Measurements from ENCODE around the gene RELT. TPM values are rescaled to one million over a fixed set of nuclear protein-coding genes. Genes with fewer than 3 reads are reported as not detected.

RELT gene
- total RNA-seq, 1 experiment from 2014 or later: 10.2 TPM

- Histone ChIP-seq H3K18ac (ENCODE audit: insufficient read length, low read depth, low read length) (no peak overlapping the region), H3K23ac (ENCODE audit: insufficient read length, low read depth, low read length) (no peak overlapping the region), H3K27ac (ENCODE audit: insufficient read length, low read depth, low read length) (no peak overlapping the region), H3K14ac (ENCODE audit: insufficient read depth, low read length) (no peak overlapping the region; the same call in 1 of the 2 replicates), H4K5ac (ENCODE audit: insufficient read length, low read depth, low read length) (no peak overlapping the region), H2BK15ac (ENCODE audit: low read depth, low read length) (no peak overlapping the region), H3K79me1 (ENCODE audit: insufficient read depth, low read depth, low read length, poor library complexity, severe bottlenecking) (no peaks in the 10 kb centered on the region), H2AK5ac (ENCODE audit: insufficient read length, low read length) (no peak overlapping the region), H3K4me1 (ENCODE audit: insufficient read depth, low read length) (no peaks in the 10 kb centered on the region), H3K4ac (ENCODE audit: low read depth, low read length) (no peak overlapping the region), H3K56ac (ENCODE audit: insufficient read length, low read depth, low read length) (no peak overlapping the region), H3K9me3 (ENCODE audit: control insufficient read depth, low read depth, low read length) (no peaks in the 10 kb centered on the region), H3K23me2 (ENCODE audit: insufficient read length, low read depth, low read length, poor library complexity, severe bottlenecking) (peaks cover 3% of the 10 kb centered on the region), H2BK120ac (ENCODE audit: low read depth, low read length, poor library complexity, severe bottlenecking) (no peak overlapping the region), H4K91ac (ENCODE audit: insufficient read length, low read depth, low read length) (no peak overlapping the region), H4K20me1 (ENCODE audit: control insufficient read depth, insufficient read depth, insufficient read length) (peaks cover 2% of the 10 kb centered on the region), H2BK20ac (ENCODE audit: low read depth, low read length, poor library complexity, severe bottlenecking) (no peak overlapping the region), H2BK12ac (ENCODE audit: insufficient read length, low read depth, low read length) (no peak overlapping the region), H4K8ac (replicated peaks; ENCODE audit: insufficient read length, low read depth, low read length) (no peak overlapping the region), H3K9ac (ENCODE audit: extremely low read depth, insufficient read length, low read length) (no peak overlapping the region), H3K27me3 (ENCODE audit: insufficient read depth, low read length) (peaks cover 9% of the 10 kb centered on the region; the same call in 1 of the 2 replicates), H2BK5ac (ENCODE audit: insufficient read length, low read length) (no peak overlapping the region), H3T11ph (ENCODE audit: low read length) (no peak overlapping the region), H3K79me2 (ENCODE audit: insufficient read depth, low read length) (no peaks in the 10 kb centered on the region), H2AFZ (ENCODE audit: low read length) (no peak overlapping the region), H3K4me2 (ENCODE audit: insufficient read depth, insufficient read length, low read length) (peak overlapping the region; percentile 44)
- no CpG with 5 or more reads among the region's 54 CpGs for WGBS (ENCODE audit: extremely low coverage, insufficient read length, low lambda C conversion rate)
- Mint-ChIP-seq H3K27ac (no peak overlapping the region), H3K36me3 (ENCODE audit: insufficient read depth in 1 of 3, low read depth in 3 of 3) (peaks cover 0 to 3% (median 2%) of the 10 kb centered on the region in 3 experiments; a peak in 4 of 7 replicates), H3K4me1 (peaks cover 21 to 31% of the 10 kb centered on the region in 2 experiments), H3K4me3 (peak overlapping the region; percentile 63 to 77), H3K9me3 (no peaks in the 10 kb centered on the region), H3K27me3 (ENCODE audit: low read depth) (peaks cover 59% of the 10 kb centered on the region)
- peak; percentile 45 for DNase-seq
- TF ChIP-seq CTCF (conservative IDR thresholded peaks at IDR 0.05): no peak; the same call in 2 of the 3 replicates
Observed at GRCh38 chr11:73342633-73343032, 33.6 kb upstream of the RELT start.

Data from H9 (cell line).